ENCODE data around the gene TMTC4.
"Not testable (repeated sequence)": the region's sequence is repeated elsewhere in the genome, so short reads cannot be mapped to it uniquely, and the experiment has no call there.

The TMTC4 gene

DNA sequence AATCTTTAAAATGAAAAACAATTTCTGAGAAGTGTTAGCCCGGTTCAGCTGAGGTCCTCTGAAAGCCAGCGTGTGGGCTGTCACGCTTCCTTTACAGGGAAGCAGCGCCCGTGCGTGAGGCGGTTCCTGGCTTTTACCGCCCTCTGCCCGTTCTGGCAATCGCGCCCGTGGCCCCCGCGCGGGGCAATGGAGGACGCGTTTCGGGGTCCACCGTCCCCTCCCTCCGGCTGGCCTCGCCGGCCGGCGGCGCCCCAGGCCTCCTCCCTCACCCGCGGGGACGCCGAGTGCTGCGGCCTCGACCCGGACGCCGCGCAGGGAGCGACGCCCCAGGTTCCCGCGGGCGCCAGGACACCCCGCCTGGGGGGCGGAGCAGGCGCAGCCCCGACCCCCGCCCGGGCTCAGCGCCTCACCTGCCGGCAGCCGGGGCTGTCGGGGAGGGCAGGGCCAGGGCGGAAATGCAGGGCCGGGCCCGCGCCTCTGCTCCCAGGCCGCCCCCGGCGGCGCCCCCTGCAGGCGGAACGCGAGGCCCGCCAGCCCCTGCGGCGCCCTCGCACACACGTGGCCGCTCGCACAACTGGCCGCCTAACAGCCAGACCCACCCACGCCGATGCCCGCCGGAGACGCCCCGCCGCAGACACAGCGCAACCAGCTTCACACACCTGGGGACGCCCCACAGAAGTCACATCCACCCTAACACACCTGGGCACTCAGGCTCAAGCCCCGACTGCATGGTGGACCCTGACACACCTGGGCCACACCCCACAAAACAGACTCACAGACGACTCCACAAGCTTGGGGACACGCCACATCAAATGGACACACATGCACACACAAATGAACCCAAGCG lies 86.0 kb downstream of the TMTC4 start, which contains the start of gene GGACT:
TSS of gene GGACT (minus strand) at position 459 of the 847 bp plus-strand sequence. CDS start 56,198 bp downstream, outside the sequence.
- DNase-seq (ENCODE audit: low read depth, low spot score): no peak

- no peak for DNase-seq (ENCODE audit: low read depth, low spot score)
Observed at GRCh38 chr13:100584896-100585295, 89.7 kb downstream of the TMTC4 start.

GRCh38 chr13:100581504-100581903 lies 93.1 kb downstream of the TMTC4 start:
- no peak for DNase-seq (ENCODE audit: low read depth, low spot score)

DNA sequence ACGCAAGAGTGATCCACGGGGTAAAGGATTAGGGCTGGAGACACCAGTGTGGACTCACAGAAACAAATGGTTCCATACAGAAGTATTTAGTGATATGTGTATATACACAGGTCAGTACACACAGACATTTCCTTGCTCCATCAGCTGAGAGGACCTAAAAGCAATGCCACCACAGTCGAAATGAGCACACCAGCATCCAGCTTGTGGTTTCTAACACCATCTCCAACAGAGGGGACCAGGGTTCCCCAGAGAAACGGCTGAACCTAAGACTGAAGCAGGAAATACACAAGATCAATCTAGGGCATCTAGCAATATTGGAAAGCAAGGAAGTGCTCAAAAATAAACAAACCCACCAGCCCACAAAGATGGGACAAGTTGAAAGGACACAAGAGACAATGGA lies 93.6 kb downstream of the TMTC4 start:
- DNase-seq (ENCODE audit: low read depth, low spot score): no peak

- no peak for DNase-seq (ENCODE audit: low read depth, low spot score)
Observed at GRCh38 chr13:100580045-100580444, 94.5 kb downstream of the TMTC4 start.

DNA sequence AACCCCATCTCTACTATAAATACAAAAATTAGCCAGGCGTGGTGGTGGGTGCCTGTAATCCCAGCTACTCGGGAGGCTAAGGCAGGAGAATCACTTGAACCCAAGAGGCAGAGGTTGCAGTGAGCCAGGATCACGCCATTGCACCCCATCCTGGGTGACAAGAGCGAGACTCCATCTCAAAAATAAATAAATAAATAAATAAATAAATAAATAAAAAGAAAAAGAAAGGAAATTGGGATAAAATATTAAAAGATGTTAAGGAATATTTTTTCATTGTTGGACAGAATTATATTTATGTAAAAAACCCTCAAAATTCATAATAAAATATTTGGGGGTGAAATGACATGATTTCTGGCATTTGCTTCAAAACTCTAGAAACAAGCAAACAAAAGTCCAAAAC lies 97.4 kb downstream of the TMTC4 start:
- DNase-seq (ENCODE audit: low read depth, low spot score): not testable (repeated sequence)

DNA sequence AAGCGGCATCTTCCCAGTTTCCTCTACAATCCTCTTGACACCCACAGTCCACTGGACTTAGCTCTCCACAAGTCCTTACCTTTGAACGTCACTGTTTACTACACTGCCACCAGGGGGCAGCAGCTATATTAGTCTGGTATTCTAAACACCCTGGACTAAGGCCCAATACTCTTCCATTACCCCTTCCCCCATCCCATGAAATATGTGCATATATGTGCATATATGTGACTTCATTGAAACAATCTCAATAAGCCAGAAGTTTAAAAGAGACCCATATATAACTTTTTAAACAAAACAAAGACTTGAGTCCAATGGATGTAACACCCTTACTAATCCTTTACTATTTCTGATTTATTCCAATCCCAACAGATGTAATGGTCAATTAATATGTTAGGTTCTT lies 101.5 kb downstream of the TMTC4 start:
- DNase-seq (ENCODE audit: low read depth, low spot score): peak; percentile 25

- DNase-seq (ENCODE audit: low read depth, low spot score): no peak
Observed at GRCh38 chr13:100566543-100566942, 108.1 kb downstream of the TMTC4 start.

DNA sequence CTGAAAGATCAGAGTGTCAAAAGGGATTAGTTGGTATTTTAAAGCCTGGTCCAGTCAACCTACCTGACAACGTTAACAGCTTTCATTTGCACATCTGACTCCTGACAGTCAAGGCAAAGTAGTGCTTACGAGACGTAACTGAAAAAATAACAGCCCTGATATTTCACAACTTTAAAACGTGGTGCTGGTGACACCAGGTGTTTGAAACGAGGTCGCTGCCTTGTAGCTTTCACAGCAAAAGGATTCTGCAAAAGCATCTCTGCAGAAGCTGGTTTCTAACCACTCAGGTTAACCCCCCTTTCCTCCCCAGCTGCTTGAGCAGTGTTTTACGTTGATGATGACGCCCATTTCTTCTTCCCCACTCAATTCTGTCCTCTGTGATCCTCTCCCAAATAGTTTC lies 109.3 kb downstream of the TMTC4 start:
- no peak for DNase-seq (ENCODE audit: low read depth, low spot score)

DNA sequence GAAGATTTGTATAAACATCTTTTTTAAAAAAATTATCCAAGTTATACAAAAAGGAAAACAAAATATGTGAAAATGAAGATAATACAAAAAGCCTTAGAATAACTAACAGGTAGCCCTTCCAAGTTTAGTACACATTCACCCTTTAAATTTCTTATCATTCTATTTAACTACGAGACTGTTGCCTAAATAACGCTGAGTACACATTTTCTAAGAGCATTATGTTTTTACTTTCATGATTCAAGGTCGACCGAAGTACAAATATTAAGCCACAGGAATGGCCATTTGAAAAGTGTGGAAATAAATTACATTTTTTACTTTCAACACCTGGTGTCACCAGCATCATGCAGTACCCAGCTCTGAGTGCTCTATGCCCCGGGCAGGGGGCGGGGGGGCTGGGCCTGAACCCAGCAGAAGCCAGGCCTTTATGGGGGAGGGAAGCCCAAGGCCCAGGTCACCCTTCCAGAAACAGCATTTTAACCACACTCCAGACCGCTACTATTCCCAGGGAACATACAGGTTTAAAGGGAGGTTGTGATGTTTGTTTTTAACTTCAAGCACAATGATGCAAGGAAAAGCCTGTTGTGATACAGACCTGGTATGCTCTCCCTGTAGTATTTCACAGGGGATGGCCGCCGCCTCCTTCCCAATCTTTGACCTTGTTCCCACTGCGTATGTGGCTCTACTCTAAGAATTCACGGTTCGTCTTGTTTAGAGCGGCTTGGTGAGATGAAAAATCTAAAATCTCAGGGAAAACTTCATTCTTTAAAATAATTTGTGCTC lies 110.0 kb downstream of the TMTC4 start:
- no peak for DNase-seq (ENCODE audit: low read depth, low spot score)

DNA sequence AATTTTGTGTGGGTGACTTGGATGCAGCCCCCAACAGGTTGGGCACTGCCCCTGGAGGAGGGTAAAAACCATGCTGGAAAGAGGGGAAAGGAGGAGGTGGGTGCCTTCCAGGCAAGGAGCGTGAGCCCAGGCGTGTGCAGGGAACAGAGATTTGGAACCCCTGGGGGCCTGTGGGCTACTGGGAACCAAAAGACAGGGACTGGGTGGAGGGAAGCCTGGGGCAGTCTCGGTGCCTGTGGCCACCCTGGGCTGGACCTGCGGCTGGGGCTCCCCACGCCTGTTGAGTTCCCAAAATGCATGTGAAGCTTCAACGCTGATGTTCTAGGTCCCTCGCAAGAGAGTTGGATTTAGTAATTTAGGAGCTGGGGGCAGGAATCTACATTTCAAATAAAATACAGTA lies 110.8 kb downstream of the TMTC4 start:
- no peak for DNase-seq (ENCODE audit: low read depth, low spot score)

DNA sequence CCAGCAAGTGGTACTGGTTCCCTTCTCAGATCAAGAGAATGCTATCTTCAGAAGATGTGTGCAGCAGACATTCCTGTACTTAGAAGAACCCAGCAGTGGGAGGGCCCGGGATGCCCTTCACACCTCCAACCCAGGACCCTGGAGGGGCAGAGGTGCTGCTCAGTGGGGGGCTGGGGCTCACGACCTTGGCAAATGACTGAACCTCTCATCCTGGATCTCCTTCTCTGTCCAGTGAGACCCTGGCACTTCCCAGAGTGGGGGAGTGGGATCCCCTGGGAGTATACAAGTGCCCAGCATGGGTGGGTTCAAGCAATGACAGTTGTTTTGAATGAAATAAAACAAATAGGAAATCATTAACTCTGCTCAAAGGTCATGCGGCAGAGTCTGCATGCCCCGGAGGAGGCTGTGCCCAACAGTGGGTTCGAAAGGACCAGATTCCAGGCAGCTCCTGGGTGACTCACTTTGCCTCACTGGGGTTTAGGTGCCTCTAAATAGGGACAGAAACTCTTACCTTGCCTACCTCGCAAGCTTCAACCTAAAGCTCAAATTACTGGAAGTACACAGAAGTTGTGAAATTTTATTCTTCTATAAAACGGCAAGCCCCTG lies 112.9 kb downstream of the TMTC4 start:
- DNase-seq (ENCODE audit: low read depth, low spot score): no peak

- no peak for DNase-seq (ENCODE audit: low read depth, low spot score)
Observed at GRCh38 chr13:100561158-100561499, 113.5 kb downstream of the TMTC4 start.

- DNase-seq (ENCODE audit: low read depth, low spot score): no peak
Observed at GRCh38 chr13:100560498-100561157, 114.0 kb downstream of the TMTC4 start.

GRCh38 chr13:100559886-100560285 lies 114.7 kb downstream of the TMTC4 start:
- no peak for DNase-seq (ENCODE audit: low read depth, low spot score)
